ENCODE measurements around the gene KCNH4.

Gene KCNH4

GRCh38 chr17:42122371-42123303 lies 58.3 kb downstream of the KCNH4 start, which contains the start of gene HSPB9:
Gene HSPB9, plus strand, starts transcription at chr17:42122804. Its CDS starts 47 bp downstream, at chr17:42122851.
- no peak for TF ChIP-seq CTCF (IDR thresholded peaks at IDR 0.05)
- no peak within 1 kb of the TSS for H3K27ac ChIP-seq
- H3K9ac ChIP-seq = no peak within 1 kb of the TSS
- H3K4me3 ChIP-seq (ENCODE audit: low read depth, low read length) = no peak within 1 kb of the TSS
- H3K79me2 ChIP-seq = no peaks in the 10 kb centered on the region
- H3K27me3 ChIP-seq (ENCODE audit: control insufficient read depth, insufficient read depth, low read length) = no peaks in the 10 kb centered on the region
- H3K36me3 ChIP-seq (ENCODE audit: control insufficient read depth, insufficient read depth, low read length) = no peaks in the 10 kb centered on the region
- H3K4me1 ChIP-seq = peaks cover 3% of the 10 kb centered on the region
- no peaks in the 10 kb centered on the region for H3K9me3 ChIP-seq (ENCODE audit: control insufficient read depth, low read length)
- peak within 1 kb of the TSS; percentile 95 for H2AFZ ChIP-seq
- peak within 1 kb of the TSS; percentile 26 for H3K4me2 ChIP-seq (ENCODE audit: low read length)

GRCh38 chr17:42120770-42121769 lies 59.9 kb downstream of the KCNH4 start, which contains the start of gene KAT2A:
Gene KAT2A, minus strand, starts transcription at chr17:42121367. Its CDS starts 63 bp downstream, at chr17:42121304.
- peaks cover 3% of the 10 kb centered on the region for H3K4me1 ChIP-seq
- peak within 1 kb of the TSS; percentile 23 for H3K9ac ChIP-seq
- H3K27ac ChIP-seq = no peak within 1 kb of the TSS
- H3K27me3 ChIP-seq (ENCODE audit: control insufficient read depth, insufficient read depth, low read length) = no peaks in the 10 kb centered on the region
- no peak for TF ChIP-seq CTCF (IDR thresholded peaks at IDR 0.05)
- peak within 1 kb of the TSS; percentile 56 for H3K4me3 ChIP-seq (ENCODE audit: low read depth, low read length)
- H2AFZ ChIP-seq = peak within 1 kb of the TSS; percentile 95
- H3K4me2 ChIP-seq (ENCODE audit: low read length) = peak within 1 kb of the TSS; percentile 69
- H3K36me3 ChIP-seq (ENCODE audit: control insufficient read depth, insufficient read depth, low read length) = no peaks in the 10 kb centered on the region
- H3K79me2 ChIP-seq = no peaks in the 10 kb centered on the region
- H3K9me3 ChIP-seq (ENCODE audit: control insufficient read depth, low read length) = no peaks in the 10 kb centered on the region

- H3K79me2 ChIP-seq = no peaks in the 10 kb centered on the region
- H3K9ac ChIP-seq = no peak overlapping the region
- no peaks in the 10 kb centered on the region for H3K27me3 ChIP-seq (ENCODE audit: control insufficient read depth, insufficient read depth, low read length)
- no peak overlapping the region for H3K27ac ChIP-seq
- peaks cover 3% of the 10 kb centered on the region for H3K4me1 ChIP-seq
- peak overlapping the region; percentile 56 for H3K4me3 ChIP-seq (ENCODE audit: low read depth, low read length)
- H2AFZ ChIP-seq = no peak overlapping the region
- peak overlapping the region; percentile 69 for H3K4me2 ChIP-seq (ENCODE audit: low read length)
- H3K9me3 ChIP-seq (ENCODE audit: control insufficient read depth, low read length) = no peaks in the 10 kb centered on the region
- TF ChIP-seq CTCF (IDR thresholded peaks at IDR 0.05) = no peak
- no peaks in the 10 kb centered on the region for H3K36me3 ChIP-seq (ENCODE audit: control insufficient read depth, insufficient read depth, low read length)
These were observed 60.7 kb downstream of the KCNH4 start for GRCh38 chr17:42120161-42120769.

GRCh38 chr17:42119301-42119700 lies 61.6 kb downstream of the KCNH4 start:
- Histone ChIP-seq H3K4me3 (ENCODE audit: low read depth, low read length) (no peak overlapping the region), H3K27ac (no peak overlapping the region), H2AFZ (no peak overlapping the region), H3K9me3 (ENCODE audit: control insufficient read depth, low read length) (no peaks in the 10 kb centered on the region), H3K27me3 (ENCODE audit: control insufficient read depth, insufficient read depth, low read length) (no peaks in the 10 kb centered on the region), H3K9ac (no peak overlapping the region), H3K36me3 (ENCODE audit: control insufficient read depth, insufficient read depth, low read length) (no peaks in the 10 kb centered on the region), H3K79me2 (no peaks in the 10 kb centered on the region), H3K4me1 (peaks cover 3% of the 10 kb centered on the region), H3K4me2 (ENCODE audit: low read length) (no peak overlapping the region)
- no peak for TF ChIP-seq CTCF (IDR thresholded peaks at IDR 0.05)
